ENCODE measurements around the gene NSUN2. TPM values are rescaled to one million over a fixed set of nuclear protein-coding genes. Genes with fewer than 3 reads are reported as not detected.

The NSUN2 gene
- total and polyA plus RNA-seq, 2 experiments from 2014 or later: 65.4 to 112 TPM

DNA sequence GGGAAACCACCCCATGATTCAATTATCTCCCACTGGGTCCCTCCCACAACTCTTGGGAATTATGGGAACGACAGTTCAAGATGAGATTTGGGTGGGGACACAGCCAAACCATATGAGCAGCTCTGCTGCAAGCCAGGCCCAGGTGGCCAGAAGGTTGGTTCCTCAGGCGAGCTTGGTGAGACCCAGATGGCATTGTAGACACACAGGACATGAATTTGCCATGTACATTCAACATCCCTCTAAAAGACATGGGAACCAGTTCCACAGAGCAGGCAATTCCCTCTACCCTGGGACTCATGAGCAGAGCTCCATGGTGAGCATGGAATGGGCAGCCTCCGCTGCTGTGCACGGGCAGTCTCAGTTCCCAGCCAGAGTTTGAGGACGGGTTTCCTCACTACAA is 53.3 kb downstream of the NSUN2 start (continued):
- TF ChIP-seq, protein P1, sequence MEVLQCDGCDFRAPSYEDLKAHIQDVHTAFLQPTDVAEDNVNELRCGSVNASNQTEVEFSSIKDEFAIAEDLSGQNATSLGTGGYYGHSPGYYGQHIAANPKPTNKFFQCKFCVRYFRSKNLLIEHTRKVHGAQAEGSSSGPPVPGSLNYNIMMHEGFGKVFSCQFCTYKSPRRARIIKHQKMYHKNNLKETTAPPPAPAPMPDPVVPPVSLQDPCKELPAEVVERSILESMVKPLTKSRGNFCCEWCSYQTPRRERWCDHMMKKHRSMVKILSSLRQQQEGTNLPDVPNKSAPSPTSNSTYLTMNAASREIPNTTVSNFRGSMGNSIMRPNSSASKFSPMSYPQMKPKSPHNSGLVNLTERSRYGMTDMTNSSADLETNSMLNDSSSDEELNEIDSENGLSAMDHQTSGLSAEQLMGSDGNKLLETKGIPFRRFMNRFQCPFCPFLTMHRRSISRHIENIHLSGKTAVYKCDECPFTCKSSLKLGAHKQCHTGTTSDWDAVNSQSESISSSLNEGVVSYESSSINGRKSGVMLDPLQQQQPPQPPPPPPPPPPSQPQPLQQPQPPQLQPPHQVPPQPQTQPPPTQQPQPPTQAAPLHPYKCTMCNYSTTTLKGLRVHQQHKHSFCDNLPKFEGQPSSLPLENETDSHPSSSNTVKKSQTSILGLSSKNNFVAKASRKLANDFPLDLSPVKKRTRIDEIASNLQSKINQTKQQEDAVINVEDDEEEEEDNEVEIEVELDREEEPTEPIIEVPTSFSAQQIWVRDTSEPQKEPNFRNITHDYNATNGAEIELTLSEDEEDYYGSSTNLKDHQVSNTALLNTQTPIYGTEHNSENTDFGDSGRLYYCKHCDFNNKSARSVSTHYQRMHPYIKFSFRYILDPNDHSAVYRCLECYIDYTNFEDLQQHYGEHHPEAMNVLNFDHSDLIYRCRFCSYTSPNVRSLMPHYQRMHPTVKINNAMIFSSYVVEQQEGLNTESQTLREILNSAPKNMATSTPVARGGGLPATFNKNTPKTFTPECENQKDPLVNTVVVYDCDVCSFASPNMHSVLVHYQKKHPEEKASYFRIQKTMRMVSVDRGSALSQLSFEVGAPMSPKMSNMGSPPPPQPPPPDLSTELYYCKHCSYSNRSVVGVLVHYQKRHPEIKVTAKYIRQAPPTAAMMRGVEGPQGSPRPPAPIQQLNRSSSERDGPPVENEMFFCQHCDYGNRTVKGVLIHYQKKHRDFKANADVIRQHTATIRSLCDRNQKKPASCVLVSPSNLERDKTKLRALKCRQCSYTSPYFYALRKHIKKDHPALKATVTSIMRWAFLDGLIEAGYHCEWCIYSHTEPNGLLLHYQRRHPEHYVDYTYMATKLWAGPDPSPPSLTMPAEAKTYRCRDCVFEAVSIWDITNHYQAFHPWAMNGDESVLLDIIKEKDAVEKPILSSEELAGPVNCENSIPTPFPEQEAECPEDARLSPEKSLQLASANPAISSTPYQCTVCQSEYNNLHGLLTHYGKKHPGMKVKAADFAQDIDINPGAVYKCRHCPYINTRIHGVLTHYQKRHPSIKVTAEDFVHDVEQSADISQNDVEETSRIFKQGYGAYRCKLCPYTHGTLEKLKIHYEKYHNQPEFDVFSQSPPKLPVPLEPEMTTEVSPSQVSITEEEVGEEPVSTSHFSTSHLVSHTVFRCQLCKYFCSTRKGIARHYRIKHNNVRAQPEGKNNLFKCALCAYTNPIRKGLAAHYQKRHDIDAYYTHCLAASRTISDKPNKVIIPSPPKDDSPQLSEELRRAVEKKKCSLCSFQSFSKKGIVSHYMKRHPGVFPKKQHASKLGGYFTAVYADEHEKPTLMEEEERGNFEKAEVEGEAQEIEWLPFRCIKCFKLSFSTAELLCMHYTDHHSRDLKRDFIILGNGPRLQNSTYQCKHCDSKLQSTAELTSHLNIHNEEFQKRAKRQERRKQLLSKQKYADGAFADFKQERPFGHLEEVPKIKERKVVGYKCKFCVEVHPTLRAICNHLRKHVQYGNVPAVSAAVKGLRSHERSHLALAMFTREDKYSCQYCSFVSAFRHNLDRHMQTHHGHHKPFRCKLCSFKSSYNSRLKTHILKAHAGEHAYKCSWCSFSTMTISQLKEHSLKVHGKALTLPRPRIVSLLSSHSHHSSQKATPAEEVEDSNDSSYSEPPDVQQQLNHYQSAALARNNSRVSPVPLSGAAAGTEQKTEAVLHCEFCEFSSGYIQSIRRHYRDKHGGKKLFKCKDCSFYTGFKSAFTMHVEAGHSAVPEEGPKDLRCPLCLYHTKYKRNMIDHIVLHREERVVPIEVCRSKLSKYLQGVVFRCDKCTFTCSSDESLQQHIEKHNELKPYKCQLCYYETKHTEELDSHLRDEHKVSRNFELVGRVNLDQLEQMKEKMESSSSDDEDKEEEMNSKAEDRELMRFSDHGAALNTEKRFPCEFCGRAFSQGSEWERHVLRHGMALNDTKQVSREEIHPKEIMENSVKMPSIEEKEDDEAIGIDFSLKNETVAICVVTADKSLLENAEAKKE (CRISPR knock-in tag; IDR thresholded peaks at IDR 0.05): no peak
- TF ChIP-seq, protein P2, sequence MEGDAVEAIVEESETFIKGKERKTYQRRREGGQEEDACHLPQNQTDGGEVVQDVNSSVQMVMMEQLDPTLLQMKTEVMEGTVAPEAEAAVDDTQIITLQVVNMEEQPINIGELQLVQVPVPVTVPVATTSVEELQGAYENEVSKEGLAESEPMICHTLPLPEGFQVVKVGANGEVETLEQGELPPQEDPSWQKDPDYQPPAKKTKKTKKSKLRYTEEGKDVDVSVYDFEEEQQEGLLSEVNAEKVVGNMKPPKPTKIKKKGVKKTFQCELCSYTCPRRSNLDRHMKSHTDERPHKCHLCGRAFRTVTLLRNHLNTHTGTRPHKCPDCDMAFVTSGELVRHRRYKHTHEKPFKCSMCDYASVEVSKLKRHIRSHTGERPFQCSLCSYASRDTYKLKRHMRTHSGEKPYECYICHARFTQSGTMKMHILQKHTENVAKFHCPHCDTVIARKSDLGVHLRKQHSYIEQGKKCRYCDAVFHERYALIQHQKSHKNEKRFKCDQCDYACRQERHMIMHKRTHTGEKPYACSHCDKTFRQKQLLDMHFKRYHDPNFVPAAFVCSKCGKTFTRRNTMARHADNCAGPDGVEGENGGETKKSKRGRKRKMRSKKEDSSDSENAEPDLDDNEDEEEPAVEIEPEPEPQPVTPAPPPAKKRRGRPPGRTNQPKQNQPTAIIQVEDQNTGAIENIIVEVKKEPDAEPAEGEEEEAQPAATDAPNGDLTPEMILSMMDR (conservative IDR thresholded peaks at IDR 0.05; ENCODE audit: low read depth in 2 of 2): no peak

DNA sequence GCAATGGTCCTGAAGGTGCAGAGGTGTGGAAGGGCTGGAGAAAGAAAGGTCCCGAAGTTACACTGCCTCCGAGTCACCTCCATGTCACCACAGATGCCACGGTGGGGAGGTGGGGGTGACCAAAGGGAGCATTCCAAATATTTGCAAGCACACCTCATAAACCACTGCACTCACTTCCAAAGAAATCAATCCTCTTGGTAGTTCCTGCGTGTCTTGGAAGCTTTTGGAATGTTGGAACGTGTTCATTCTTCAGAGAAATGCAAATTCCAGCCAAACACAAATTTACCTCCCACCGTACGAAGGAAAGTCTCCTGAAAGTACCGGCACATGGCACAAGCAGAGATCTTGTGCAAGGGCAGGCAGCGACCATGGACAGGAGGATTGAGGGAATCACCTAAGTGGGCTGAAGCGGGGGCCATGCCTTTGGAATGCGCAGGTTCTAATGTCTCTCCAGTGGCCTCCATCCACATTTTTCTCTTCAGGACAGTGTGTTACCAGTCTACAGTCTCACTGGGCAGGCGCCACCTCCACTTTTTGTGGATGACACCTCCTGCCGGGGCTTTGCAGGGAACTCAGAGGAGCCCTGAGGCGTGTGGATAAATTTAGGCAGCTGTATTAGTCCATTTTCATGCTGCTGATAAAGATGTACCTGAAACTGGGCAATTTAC is 54.0 kb downstream of the NSUN2 start:
- no peak for ATAC-seq
- Histone ChIP-seq H3K4me3 (no peak overlapping the region), H3F3A (replicated peaks; ENCODE audit: low read depth) (no peaks in the 10 kb centered on the region), H3K36me3 (ENCODE audit: insufficient read depth) (no peaks in the 10 kb centered on the region), H3K27me3 (ENCODE audit: insufficient read depth) (peaks cover 22% of the 10 kb centered on the region), H2AFZ (no peak overlapping the region), H3K9me2 (ENCODE audit: insufficient read depth) (no peaks in the 10 kb centered on the region), H3K79me2 (replicated peaks; ENCODE audit: insufficient read depth) (no peaks in the 10 kb centered on the region), H3K27ac (ENCODE audit: low read depth) (no peak overlapping the region), H3K4me2 (no peak overlapping the region), H3K4me1 (ENCODE audit: insufficient read depth) (peaks cover 6% of the 10 kb centered on the region; the same call in 1 of the 2 replicates), H4K20me1 (replicated peaks; ENCODE audit: insufficient read depth) (no peaks in the 10 kb centered on the region)
- Mint-ChIP-seq H3K4me1 (peaks cover 4% of the 10 kb centered on the region), H3K27me3 (ENCODE audit: insufficient read depth, low read depth, poor library complexity) (peaks cover 22% of the 10 kb centered on the region), H3K36me3 (ENCODE audit: low read depth) (peaks cover 2% of the 10 kb centered on the region; the same call in 1 of the 3 replicates), H3K9me3 (peaks cover 25% of the 10 kb centered on the region), H3K4me3 (no peak overlapping the region), H3K27ac (no peak overlapping the region)
- no peak for DNase-seq (ENCODE audit: low spot score)
- TF ChIP-seq JUNB (IDR thresholded peaks at IDR 0.05; ENCODE audit: unreplicated experiment): no peak
- no peak for TF ChIP-seq ZNF331 (CRISPR knock-in tag; IDR thresholded peaks at IDR 0.05; ENCODE audit: low read depth)
- TF ChIP-seq, protein P2 (conservative IDR thresholded peaks at IDR 0.05; ENCODE audit: low read depth in 2 of 2): no peak
- TF ChIP-seq, protein P3, sequence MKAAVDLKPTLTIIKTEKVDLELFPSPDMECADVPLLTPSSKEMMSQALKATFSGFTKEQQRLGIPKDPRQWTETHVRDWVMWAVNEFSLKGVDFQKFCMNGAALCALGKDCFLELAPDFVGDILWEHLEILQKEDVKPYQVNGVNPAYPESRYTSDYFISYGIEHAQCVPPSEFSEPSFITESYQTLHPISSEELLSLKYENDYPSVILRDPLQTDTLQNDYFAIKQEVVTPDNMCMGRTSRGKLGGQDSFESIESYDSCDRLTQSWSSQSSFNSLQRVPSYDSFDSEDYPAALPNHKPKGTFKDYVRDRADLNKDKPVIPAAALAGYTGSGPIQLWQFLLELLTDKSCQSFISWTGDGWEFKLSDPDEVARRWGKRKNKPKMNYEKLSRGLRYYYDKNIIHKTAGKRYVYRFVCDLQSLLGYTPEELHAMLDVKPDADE (IDR thresholded peaks at IDR 0.05): no peak
- no peak for TF ChIP-seq POLR2AphosphoS5 (IDR thresholded peaks at IDR 0.05; ENCODE audit: low read depth)
- no peak for TF ChIP-seq EZH2phosphoT487 (IDR thresholded peaks at IDR 0.05; ENCODE audit: unreplicated experiment)
- no peak for TF ChIP-seq EZH2 (IDR thresholded peaks at IDR 0.05; ENCODE audit: low read depth, unreplicated experiment)
- TF ChIP-seq ZNF114 (CRISPR knock-in tag; IDR thresholded peaks at IDR 0.05): no peak
- TF ChIP-seq NANOG (IDR thresholded peaks at IDR 0.05; ENCODE audit: borderline replicate concordance): no peak
- TF ChIP-seq STAT1 (IDR thresholded peaks at IDR 0.05; ENCODE audit: unreplicated experiment): no peak
- no peak for TF ChIP-seq CREB1 (CRISPR knock-in tag; IDR thresholded peaks at IDR 0.05; ENCODE audit: low read depth)
